ENCODE measurements around the gene TSPAN12. TPM values are rescaled to one million over a fixed set of nuclear protein-coding genes. Genes with fewer than 3 reads are reported as not detected.

TSPAN12 gene
- total RNA-seq, 4 donors from 2014 or later, result 6.5 to 17.7 (median 10.1) TPM

DNA sequence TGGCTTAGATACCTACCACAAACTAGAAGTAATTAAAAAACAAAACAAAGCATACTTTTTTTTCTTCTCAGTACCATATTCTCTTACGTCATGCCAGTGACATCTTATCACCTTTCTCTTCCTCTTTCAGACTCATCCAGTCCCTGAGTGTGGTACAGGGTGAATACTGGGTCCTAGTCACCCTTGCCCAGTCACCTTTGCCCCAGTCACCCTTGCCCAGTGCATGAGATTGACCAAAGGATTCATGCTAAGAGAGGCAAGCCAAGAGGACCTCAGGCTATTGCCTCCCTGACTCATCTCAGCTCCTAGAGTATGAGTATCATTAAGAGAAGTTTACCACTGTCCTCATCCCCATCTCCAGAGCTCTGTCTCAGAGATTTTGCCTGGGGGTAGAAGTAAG, 10.0 kb upstream of the TSPAN12 start:
- 81% methylated on average over 1 of the region's 1 CpG for WGBS
- no peak for DNase-seq (ENCODE audit: extremely low spot score)
- H3K9me3 ChIP-seq, result no peaks in the 10 kb centered on the region
- H3K36me3 ChIP-seq, result no peaks in the 10 kb centered on the region
- intact Hi-C loops (cut with DNase I), result no loop called here
- no peak for TF ChIP-seq POLR2AphosphoS5 (IDR thresholded peaks at IDR 0.05)
- TF ChIP-seq POLR2A (IDR thresholded peaks at IDR 0.05; ENCODE audit: low read depth), result no peak
- TF ChIP-seq EP300 (IDR thresholded peaks at IDR 0.05), result no peak
- TF ChIP-seq, protein P1, sequence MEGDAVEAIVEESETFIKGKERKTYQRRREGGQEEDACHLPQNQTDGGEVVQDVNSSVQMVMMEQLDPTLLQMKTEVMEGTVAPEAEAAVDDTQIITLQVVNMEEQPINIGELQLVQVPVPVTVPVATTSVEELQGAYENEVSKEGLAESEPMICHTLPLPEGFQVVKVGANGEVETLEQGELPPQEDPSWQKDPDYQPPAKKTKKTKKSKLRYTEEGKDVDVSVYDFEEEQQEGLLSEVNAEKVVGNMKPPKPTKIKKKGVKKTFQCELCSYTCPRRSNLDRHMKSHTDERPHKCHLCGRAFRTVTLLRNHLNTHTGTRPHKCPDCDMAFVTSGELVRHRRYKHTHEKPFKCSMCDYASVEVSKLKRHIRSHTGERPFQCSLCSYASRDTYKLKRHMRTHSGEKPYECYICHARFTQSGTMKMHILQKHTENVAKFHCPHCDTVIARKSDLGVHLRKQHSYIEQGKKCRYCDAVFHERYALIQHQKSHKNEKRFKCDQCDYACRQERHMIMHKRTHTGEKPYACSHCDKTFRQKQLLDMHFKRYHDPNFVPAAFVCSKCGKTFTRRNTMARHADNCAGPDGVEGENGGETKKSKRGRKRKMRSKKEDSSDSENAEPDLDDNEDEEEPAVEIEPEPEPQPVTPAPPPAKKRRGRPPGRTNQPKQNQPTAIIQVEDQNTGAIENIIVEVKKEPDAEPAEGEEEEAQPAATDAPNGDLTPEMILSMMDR (IDR thresholded peaks at IDR 0.05), result no peak
- no peaks in the 10 kb centered on the region for H3K27me3 ChIP-seq
- no peak overlapping the region for H3K27ac ChIP-seq (replicated peaks in 1 of 4)
- H3K4me3 ChIP-seq, result no peak overlapping the region
- peaks cover 0 to 4% (median 0%) of the 10 kb centered on the region in 4 donors for H3K4me1 ChIP-seq

DNA sequence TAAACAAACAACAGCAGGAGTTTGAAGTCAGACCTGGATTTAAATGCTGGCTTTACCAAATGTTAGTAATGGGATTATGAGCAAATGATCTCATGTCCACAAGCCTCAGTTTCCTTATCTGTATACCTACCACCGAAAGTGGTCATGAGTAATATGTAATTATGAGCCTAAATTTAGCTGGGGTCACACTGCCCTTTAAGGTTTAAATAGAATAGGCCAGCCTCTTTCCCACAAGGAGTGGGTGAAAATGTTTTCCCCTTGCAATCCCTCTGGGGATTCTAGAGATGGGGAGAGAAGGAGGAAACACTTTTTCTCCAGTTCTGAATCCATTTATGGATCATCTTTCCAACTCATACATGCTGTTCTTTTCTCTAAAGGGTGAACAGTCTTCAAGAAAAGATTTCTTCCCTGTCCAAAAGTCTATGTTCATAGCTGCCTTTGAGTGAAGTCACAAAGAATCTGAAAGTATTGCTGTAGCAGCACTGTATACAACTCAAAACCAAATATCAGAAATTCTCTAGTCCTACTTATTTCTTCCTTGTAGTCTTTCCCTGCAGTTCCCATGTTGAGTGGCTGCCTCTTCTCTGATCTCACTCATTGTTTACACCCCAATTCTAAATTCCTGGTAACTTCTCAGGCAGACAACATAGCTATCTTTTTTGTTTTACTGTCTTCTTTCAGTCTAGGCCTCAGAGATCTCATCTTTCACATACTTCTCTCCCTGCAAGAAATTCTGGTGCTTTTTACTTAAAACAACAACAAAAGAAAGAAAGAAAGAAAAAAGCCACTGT, 7.4 kb upstream of the TSPAN12 start:
- intact Hi-C loops (cut with DNase I), result no loop called here
- peak; percentile 2 for DNase-seq (ENCODE audit: extremely low spot score)
- WGBS, result 78% methylated on average over 1 of the region's 1 CpG
- Histone ChIP-seq H3K4me3 (no peak overlapping the region), H3K27me3 (no peaks in the 10 kb centered on the region), H3K36me3 (no peaks in the 10 kb centered on the region), H3K9me3 (no peaks in the 10 kb centered on the region), H3K27ac (replicated peaks in 1 of 4) (no peak overlapping the region), H3K4me1 (peaks cover 0 to 4% (median 0%) of the 10 kb centered on the region in 4 donors)
- TF ChIP-seq EP300 (IDR thresholded peaks at IDR 0.05) (no peak), POLR2A (IDR thresholded peaks at IDR 0.05; ENCODE audit: low read depth) (no peak), POLR2AphosphoS5 (IDR thresholded peaks at IDR 0.05) (no peak)
- TF ChIP-seq, protein P1 (IDR thresholded peaks at IDR 0.05), result no peak

DNA sequence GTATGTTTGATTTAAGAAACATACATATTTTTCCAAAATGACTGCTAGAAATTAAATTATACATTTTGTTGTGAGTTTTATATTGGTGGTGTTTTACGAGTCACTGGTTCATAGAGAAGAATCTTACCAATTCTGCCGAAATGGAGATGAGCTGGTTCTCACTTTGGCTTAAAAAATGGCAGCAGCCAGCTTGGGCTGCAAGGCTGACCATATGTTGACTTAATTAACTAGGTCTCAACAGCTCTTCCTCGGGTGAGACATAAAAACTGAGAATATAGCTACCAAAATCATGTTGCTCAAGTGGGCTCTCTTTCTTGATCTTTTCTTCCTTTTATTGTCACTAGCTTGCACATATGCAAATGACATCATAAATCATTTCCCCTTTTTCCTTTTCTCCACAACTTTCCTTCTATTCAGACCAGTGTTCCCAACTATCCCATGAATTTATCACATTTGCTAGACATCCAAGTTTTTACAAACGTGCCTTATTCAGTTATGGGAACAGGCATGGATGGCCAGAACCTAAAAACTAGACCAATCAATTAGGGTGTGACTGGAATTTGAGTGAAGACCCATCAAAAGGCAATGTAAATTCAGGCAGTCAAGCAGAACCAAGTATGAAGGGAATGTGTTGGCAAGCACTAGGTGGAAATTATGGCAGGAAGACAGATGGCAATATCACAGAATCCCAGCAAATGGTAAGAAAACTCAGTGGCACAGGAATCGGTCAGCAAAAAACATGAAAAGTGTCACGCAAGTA, 6.4 kb upstream of the TSPAN12 start:
- Histone ChIP-seq H3K4me3 (no peak overlapping the region), H3K9me3 (no peaks in the 10 kb centered on the region), H3K4me1 (peaks cover 0 to 4% (median 0%) of the 10 kb centered on the region in 4 donors), H3K36me3 (no peaks in the 10 kb centered on the region), H3K27me3 (no peaks in the 10 kb centered on the region), H3K27ac (replicated peaks in 1 of 4) (no peak overlapping the region)
- no peak for DNase-seq (ENCODE audit: extremely low spot score)
- intact Hi-C loops (cut with DNase I), result no loop called here
- TF ChIP-seq POLR2AphosphoS5 (IDR thresholded peaks at IDR 0.05), result no peak
- TF ChIP-seq, protein P1 (IDR thresholded peaks at IDR 0.05), result no peak
- TF ChIP-seq POLR2A (IDR thresholded peaks at IDR 0.05; ENCODE audit: low read depth), result no peak
- TF ChIP-seq EP300 (IDR thresholded peaks at IDR 0.05), result no peak
- WGBS, result 77% methylated on average over 6 of the region's 6 CpGs

DNA sequence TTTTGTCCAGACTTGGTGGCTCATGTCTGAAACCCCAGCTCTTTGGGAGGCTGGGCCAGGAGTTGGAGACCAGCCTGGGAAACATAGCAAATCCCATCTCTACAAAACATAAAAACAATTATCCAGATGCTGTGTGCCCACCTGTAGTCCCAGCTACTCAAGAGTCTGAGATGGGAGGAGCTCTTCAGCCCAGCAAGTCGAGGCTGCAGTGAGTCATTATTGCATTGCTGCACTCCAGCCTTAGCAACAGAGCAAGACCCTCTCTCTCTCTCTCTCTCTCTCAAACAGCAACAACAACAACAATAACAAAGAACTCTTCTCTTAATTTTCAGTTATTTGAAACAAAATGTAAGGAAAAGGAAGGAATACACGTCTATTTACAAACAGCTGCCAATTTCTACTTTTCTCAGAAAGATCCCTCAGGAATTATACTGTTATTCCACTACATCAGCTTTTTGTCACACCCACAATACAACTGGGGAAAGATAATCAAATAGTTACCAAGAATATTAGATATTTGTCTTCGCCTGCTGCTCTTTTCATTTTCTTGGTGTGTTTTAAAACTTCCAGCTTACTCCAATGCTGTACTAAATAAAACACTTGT, 5.1 kb upstream of the TSPAN12 start:
- Histone ChIP-seq H3K27me3 (no peaks in the 10 kb centered on the region), H3K27ac (replicated peaks in 1 of 4) (no peak overlapping the region), H3K36me3 (no peaks in the 10 kb centered on the region), H3K4me1 (peaks cover 0 to 9% (median 7%) of the 10 kb centered on the region in 4 donors), H3K9me3 (no peaks in the 10 kb centered on the region), H3K4me3 (no peak overlapping the region)
- TF ChIP-seq POLR2A (IDR thresholded peaks at IDR 0.05; ENCODE audit: low read depth) (no peak), EP300 (IDR thresholded peaks at IDR 0.05) (no peak), POLR2AphosphoS5 (IDR thresholded peaks at IDR 0.05) (no peak)
- TF ChIP-seq, protein P1 (IDR thresholded peaks at IDR 0.05), result no peak
- intact Hi-C loops (cut with DNase I), result no loop called here
- WGBS, result 47% methylated on average over 3 of the region's 3 CpGs
- no peak for DNase-seq (ENCODE audit: extremely low spot score)
